ENCODE data around the gene RNGTT.
"Not testable (repeated sequence)": the region's sequence is repeated elsewhere in the genome, so short reads cannot be mapped to it uniquely, and the experiment has no call there.

The RNGTT gene

GRCh38 chr6:88864359-88865054 is 98.9 kb downstream of the RNGTT start:
- DNase-seq (ENCODE audit: low spot score): no peak

- no peak for DNase-seq (ENCODE audit: low spot score)
These were observed 103.1 kb downstream of the RNGTT start for GRCh38 chr6:88860310-88860709.

- no peak for DNase-seq (ENCODE audit: low spot score)
These were observed 105.0 kb downstream of the RNGTT start for GRCh38 chr6:88858455-88858854.

- DNase-seq (ENCODE audit: low spot score): no peak
These were observed 106.9 kb downstream of the RNGTT start for GRCh38 chr6:88856566-88856965.

GRCh38 chr6:88855541-88856147 is 107.8 kb downstream of the RNGTT start:
- no peak for DNase-seq (ENCODE audit: low spot score)

- DNase-seq (ENCODE audit: low spot score): no peak
These were observed 110.6 kb downstream of the RNGTT start for GRCh38 chr6:88852775-88853174.

GRCh38 chr6:88852000-88852399 is 111.4 kb downstream of the RNGTT start:
- no peak for DNase-seq (ENCODE audit: low spot score)

GRCh38 chr6:88848870-88849269 is 114.5 kb downstream of the RNGTT start:
- no peak for DNase-seq (ENCODE audit: low spot score)

- DNase-seq (ENCODE audit: low spot score): no peak
These were observed 120.4 kb downstream of the RNGTT start for GRCh38 chr6:88843040-88843439.

- DNase-seq (ENCODE audit: low spot score): no peak
These were observed 121.1 kb downstream of the RNGTT start for GRCh38 chr6:88842320-88842719.

GRCh38 chr6:88840796-88841539 is 122.5 kb downstream of the RNGTT start:
- DNase-seq (ENCODE audit: low spot score): no peak

GRCh38 chr6:88840289-88840688 is 123.1 kb downstream of the RNGTT start:
- no peak for DNase-seq (ENCODE audit: low spot score)

- DNase-seq (ENCODE audit: low spot score): no peak
These were observed 124.1 kb downstream of the RNGTT start for GRCh38 chr6:88839280-88839679.

- no peak for DNase-seq (ENCODE audit: low spot score)
These were observed 128.2 kb downstream of the RNGTT start for GRCh38 chr6:88835210-88835609.

GRCh38 chr6:88833071-88833470 is 130.3 kb downstream of the RNGTT start:
- DNase-seq (ENCODE audit: low spot score): not testable (repeated sequence)

GRCh38 chr6:88827599-88827998 is 135.8 kb downstream of the RNGTT start:
- not testable (repeated sequence) for DNase-seq (ENCODE audit: low spot score)

GRCh38 chr6:88825856-88826255 is 137.6 kb downstream of the RNGTT start:
- no peak for DNase-seq (ENCODE audit: low spot score)

- DNase-seq (ENCODE audit: low spot score): no peak
These were observed 139.4 kb downstream of the RNGTT start for GRCh38 chr6:88823998-88824397.

GRCh38 chr6:88815491-88815890 is 147.9 kb downstream of the RNGTT start:
- no peak for DNase-seq (ENCODE audit: low spot score)

- DNase-seq (ENCODE audit: low spot score): no peak
These were observed 148.5 kb downstream of the RNGTT start for GRCh38 chr6:88814909-88815308.

- DNase-seq (ENCODE audit: low spot score): no peak
These were observed 150.4 kb downstream of the RNGTT start for GRCh38 chr6:88813045-88813444.

GRCh38 chr6:88810701-88811100 is 152.7 kb downstream of the RNGTT start:
- DNase-seq (ENCODE audit: low spot score): no peak

GRCh38 chr6:88810089-88810488 is 153.3 kb downstream of the RNGTT start:
- no peak for DNase-seq (ENCODE audit: low spot score)
